Breast epithelium (tissue), 3 donors: Measurements from ENCODE around the gene SHC3.

ENCODE experiments used
- POLR2A ChIP-seq: fragments of 450-650 bp; IDR thresholded peaks from one replicate; pipeline ENCODE4 v1.6.1; 2016; ENCODE audit warnings: antibody characterized with exemption, mild to moderate bottlenecking, moderate library complexity
- POLR2AphosphoS5 ChIP-seq, 3 donors: sonication (generic); formaldehyde crosslinking; IDR thresholded peaks; one replicate each; pipeline ENCODE4 v1.6.1; 2017; ENCODE audit warnings: antibody characterized with exemption in 3 of 3
- TF ChIP-seq, protein P1 (sequence below), 3 donors: fragments of 450-650 bp; IDR thresholded peaks; one replicate each; pipeline ENCODE4 v1.5.1; 2016 to 2017; ENCODE audit warnings: antibody characterized with exemption in 3 of 3, mild to moderate bottlenecking in 3 of 3, moderate library complexity in 3 of 3

GRCh38 chr9:89107406-89107805 is 71.2 kb downstream of the SHC3 start:
- TF ChIP-seq, protein P1, sequence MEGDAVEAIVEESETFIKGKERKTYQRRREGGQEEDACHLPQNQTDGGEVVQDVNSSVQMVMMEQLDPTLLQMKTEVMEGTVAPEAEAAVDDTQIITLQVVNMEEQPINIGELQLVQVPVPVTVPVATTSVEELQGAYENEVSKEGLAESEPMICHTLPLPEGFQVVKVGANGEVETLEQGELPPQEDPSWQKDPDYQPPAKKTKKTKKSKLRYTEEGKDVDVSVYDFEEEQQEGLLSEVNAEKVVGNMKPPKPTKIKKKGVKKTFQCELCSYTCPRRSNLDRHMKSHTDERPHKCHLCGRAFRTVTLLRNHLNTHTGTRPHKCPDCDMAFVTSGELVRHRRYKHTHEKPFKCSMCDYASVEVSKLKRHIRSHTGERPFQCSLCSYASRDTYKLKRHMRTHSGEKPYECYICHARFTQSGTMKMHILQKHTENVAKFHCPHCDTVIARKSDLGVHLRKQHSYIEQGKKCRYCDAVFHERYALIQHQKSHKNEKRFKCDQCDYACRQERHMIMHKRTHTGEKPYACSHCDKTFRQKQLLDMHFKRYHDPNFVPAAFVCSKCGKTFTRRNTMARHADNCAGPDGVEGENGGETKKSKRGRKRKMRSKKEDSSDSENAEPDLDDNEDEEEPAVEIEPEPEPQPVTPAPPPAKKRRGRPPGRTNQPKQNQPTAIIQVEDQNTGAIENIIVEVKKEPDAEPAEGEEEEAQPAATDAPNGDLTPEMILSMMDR (IDR thresholded peaks at IDR 0.05), result no peak
- no peak for TF ChIP-seq POLR2A
- no peak for TF ChIP-seq POLR2AphosphoS5 (IDR thresholded peaks at IDR 0.05)
